Thyroid gland (tissue), 4 donors: ENCODE results near the gene DHX58.

ENCODE experiments used
- CTCF ChIP-seq, 6 experiments: fragments of 200-600 bp in 3 of 6; fragments of 450-650 bp in 3 of 6; sonication (generic) in 3 of 6; IDR thresholded peaks; one replicate each; pipeline ENCODE4 v1.5.1; 2016 to 2019; ENCODE audit warnings: antibody characterized with exemption in 6 of 6, mild to moderate bottlenecking in 2 of 6, inconsistent platforms in 1 of 6, moderate library complexity in 1 of 6
- POLR2A ChIP-seq, 2 donors: fragments of 450-650 bp; IDR thresholded peaks; one replicate each; pipeline ENCODE4 v1.6.1; 2017; ENCODE audit warnings: antibody characterized with exemption in 2 of 2, mild to moderate bottlenecking in 2 of 2, moderate library complexity in 1 of 2

GRCh38 chr17:42138749-42139492, 26.4 kb upstream of the DHX58 start:
- TF ChIP-seq POLR2A (IDR thresholded peaks at IDR 0.05) (no peak), CTCF (IDR thresholded peaks at IDR 0.05) (no peak)
